WERI-Rb-1 (cell line): ENCODE measurements around the gene MTERF4.

ENCODE experiments used
- DNase-seq: peaks from one replicate; pipeline ENCODE4 v3.0.0-alpha.2; 2020
- H3K27ac ChIP-seq: fragments of 250-450 bp; sonication (Bioruptor Pico); 2 replicates; pipeline ENCODE4 v1.5.1; 2020; ENCODE audit warnings: mild to moderate bottlenecking, moderate library complexity
- H3K27me3 ChIP-seq: fragments of 250-450 bp; sonication (Bioruptor Pico); 2 replicates; pipeline ENCODE4 v1.5.1; 2021; ENCODE audit warnings: mild to moderate bottlenecking, low read depth, moderate library complexity; ENCODE audit not compliant: insufficient read depth, severe bottlenecking
- H3K36me3 ChIP-seq: fragments of 250-450 bp; sonication (Bioruptor Pico); 2 replicates; pipeline ENCODE4 v1.5.1; 2020; ENCODE audit warnings: mild to moderate bottlenecking, moderate library complexity
- H3K4me3 ChIP-seq: 2 replicates; pipeline ENCODE4 v1.5.1; 2011; ENCODE audit warnings: low read depth, mild to moderate bottlenecking, control low read depth, low read length
- H3K9me3 ChIP-seq: fragments of 250-450 bp; sonication (Bioruptor Pico); 2 replicates; pipeline ENCODE4 v1.5.1; 2021; ENCODE audit warnings: mild to moderate bottlenecking, moderate library complexity; ENCODE audit not compliant: severe bottlenecking
- TF ChIP-seq, protein P1 (sequence below): IDR thresholded peaks from 2 replicates; pipeline ENCODE4 v1.5.1; 2011; ENCODE audit warnings: low read depth, mild to moderate bottlenecking, control low read depth, inconsistent platforms, low read length

MTERF4 gene

DNA sequence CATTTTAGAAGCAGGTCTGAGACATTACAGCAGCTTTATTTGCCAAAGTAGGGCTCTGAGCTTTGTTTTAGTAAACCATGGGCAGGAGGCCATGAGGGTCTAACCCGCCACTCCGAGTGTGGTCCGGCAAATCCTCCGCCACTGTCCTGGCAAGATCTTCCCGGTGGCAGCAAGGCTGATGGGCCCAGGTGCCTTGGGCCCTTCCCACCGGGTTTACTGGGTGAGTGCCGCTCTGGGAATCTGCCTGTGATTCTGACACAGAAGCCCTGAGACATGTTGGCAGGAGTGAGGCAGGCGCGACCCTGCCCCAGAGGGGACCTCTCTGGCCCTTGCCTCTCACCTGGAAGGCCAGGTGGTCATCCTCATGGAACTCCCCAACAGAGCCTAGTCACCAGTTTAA is 29.9 kb downstream of the MTERF4 start:
- Histone ChIP-seq H3K9me3 (no peaks in the 10 kb centered on the region), H3K27ac (no peak overlapping the region), H3K4me3 (no peak overlapping the region), H3K36me3 (no peaks in the 10 kb centered on the region), H3K27me3 (no peaks in the 10 kb centered on the region)
- TF ChIP-seq, protein P1, sequence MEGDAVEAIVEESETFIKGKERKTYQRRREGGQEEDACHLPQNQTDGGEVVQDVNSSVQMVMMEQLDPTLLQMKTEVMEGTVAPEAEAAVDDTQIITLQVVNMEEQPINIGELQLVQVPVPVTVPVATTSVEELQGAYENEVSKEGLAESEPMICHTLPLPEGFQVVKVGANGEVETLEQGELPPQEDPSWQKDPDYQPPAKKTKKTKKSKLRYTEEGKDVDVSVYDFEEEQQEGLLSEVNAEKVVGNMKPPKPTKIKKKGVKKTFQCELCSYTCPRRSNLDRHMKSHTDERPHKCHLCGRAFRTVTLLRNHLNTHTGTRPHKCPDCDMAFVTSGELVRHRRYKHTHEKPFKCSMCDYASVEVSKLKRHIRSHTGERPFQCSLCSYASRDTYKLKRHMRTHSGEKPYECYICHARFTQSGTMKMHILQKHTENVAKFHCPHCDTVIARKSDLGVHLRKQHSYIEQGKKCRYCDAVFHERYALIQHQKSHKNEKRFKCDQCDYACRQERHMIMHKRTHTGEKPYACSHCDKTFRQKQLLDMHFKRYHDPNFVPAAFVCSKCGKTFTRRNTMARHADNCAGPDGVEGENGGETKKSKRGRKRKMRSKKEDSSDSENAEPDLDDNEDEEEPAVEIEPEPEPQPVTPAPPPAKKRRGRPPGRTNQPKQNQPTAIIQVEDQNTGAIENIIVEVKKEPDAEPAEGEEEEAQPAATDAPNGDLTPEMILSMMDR, result no peak
- no peak for DNase-seq

DNA sequence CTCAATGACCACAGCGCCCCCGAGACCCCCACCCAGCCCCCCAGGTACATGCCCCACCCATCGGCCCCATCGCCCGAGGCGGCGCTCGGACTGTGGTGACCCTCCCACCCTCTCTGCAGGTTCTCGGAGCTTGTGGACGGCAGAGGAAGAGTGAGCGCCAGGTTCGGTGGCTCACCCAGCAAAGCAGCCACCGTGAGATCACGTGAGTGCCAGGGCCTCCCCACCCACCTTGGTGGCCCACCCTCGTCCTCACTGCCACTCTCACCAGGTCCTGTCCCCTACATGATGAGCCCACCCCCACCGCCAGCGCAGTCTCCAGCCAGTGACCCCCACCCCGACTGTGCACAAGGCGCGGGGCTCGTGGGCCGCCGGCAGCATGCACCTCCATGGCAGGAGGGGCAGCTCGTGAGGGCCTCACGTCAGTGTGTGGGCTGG is 30.4 kb downstream of the MTERF4 start:
- DNase-seq, result no peak
- no peak overlapping the region for H3K4me3 ChIP-seq
- TF ChIP-seq, protein P1, result no peak
- H3K27ac ChIP-seq, result no peak overlapping the region
- H3K27me3 ChIP-seq, result no peaks in the 10 kb centered on the region
- no peaks in the 10 kb centered on the region for H3K36me3 ChIP-seq
- no peaks in the 10 kb centered on the region for H3K9me3 ChIP-seq

DNA sequence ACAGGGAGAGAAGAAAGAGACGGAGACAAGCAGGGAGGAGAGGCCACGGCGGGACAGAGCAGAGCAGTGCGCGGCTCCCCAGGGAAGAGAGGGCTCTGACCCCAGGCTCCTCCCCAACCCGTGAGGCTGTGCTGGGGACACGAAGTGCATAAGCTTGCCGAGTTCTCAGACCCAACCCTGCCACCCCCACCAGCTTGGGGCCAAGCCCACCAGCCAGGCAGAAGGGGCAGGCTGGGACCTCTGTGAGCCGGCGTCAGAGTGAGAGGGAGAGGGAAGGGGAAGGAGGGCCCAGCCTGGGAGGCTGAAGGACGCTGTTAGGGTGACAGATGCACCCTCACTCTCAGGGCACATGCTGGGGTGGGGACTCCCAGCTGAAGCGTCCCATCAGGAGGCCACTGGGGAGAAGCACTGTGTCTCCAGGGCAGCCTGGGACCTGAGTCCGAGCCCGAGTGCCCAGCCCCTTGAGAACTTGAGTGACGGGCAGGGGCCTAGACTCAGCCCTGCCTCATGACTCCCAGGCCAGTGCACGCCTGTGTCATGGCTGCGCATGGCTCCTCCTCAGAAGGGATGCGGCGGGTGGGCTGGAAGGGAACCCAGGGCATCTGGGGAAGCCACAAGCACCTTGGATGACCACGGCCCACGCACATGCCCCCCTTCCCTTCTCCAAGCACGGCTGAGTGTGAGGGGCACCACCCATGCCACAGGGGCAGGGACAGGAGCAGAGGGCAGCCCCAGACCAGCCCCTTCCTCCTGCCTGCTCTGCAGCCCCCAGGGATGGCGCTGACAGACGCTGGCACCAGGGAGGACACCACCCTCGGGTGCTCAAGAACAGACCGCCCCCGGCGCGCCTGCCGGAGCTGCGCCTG is 31.0 kb downstream of the MTERF4 start:
- Histone ChIP-seq H3K27me3 (no peaks in the 10 kb centered on the region), H3K27ac (no peak overlapping the region), H3K36me3 (no peaks in the 10 kb centered on the region), H3K9me3 (no peaks in the 10 kb centered on the region), H3K4me3 (no peak overlapping the region)
- TF ChIP-seq, protein P1, result no peak
- no peak for DNase-seq

DNA sequence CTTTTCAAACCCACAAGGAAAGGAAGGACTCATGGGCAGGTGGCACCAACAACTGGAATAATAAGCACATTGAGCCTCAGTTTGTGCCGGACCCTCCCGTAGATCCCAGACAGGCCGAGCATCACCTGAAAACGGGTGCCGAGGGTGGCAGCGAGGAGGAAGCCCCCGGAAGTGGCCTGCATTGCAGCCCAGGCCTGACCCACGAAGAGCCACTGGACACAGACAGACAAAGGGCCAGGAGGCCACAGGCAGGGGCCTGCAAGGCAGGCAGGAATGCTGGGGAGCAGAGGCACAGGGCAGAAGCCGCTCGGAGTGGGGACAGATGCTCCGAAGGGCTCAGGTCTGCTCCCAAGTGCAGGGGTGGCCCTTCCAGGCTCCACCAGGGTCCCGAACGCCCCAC is 31.7 kb downstream of the MTERF4 start:
- Histone ChIP-seq H3K36me3 (no peaks in the 10 kb centered on the region), H3K4me3 (no peak overlapping the region), H3K27ac (no peak overlapping the region), H3K9me3 (no peaks in the 10 kb centered on the region), H3K27me3 (no peaks in the 10 kb centered on the region)
- TF ChIP-seq, protein P1, result no peak
- DNase-seq, result no peak

DNA sequence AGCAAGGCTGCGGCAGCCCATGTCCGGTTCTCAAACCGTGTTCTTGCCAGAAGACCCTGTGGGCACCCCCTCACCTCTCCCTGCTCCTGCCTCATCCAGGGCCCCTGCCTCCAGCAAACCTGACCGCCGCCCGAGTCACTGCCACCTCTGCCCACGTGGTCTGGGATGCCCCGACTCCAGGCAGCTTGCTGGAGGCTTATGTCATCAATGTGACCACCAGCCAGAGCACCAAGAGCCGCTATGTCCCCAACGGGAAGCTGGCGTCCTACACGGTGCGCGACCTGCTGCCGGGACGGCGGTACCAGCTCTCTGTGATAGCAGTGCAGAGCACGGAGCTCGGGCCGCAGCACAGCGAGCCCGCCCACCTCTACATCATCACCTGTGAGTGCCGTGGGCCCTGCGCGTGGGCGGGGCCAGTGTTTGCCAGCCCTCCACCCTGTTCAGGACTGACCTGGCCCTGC is 32.2 kb downstream of the MTERF4 start:
- H3K27ac ChIP-seq, result no peak overlapping the region
- H3K27me3 ChIP-seq, result no peaks in the 10 kb centered on the region

More for the DNA sequence above, 32.2 kb downstream of the MTERF4 start:
- TF ChIP-seq, protein P1, result no peak
- Histone ChIP-seq H3K4me3 (no peak overlapping the region), H3K36me3 (no peaks in the 10 kb centered on the region), H3K9me3 (no peaks in the 10 kb centered on the region)
- no peak for DNase-seq
